ENCODE measurements around the gene RAD1. TPM values are rescaled to one million over a fixed set of nuclear protein-coding genes. Genes with fewer than 3 reads are reported as not detected.

Gene RAD1
- total and polyA plus RNA-seq, 4 donors = 24.8 to 46.4 (median 26.3) TPM

GRCh38 chr5:34930870-34931269, 15.6 kb upstream of the RAD1 start:
- no peaks in the 10 kb centered on the region for H3K9me3 ChIP-seq (ENCODE audit: control insufficient read depth, insufficient read depth, low read length)
- H3K4me1 ChIP-seq (ENCODE audit: control insufficient read depth, insufficient read depth, low read length) = peaks cover 3% of the 10 kb centered on the region
- H3K27me3 ChIP-seq (ENCODE audit: control insufficient read depth, insufficient read depth, low read length) = no peaks in the 10 kb centered on the region
- WGBS (ENCODE audit: insufficient coverage) = 50% methylated on average over 1 of the region's 4 CpGs
- peak overlapping the region; percentile 82 for H3K4me3 ChIP-seq (ENCODE audit: low read depth, low read length)
- no peak overlapping the region for H3K27ac ChIP-seq (ENCODE audit: low read depth, low read length)
- no peak for DNase-seq (ENCODE audit: low read depth in 4 of 6, low spot score in 6 of 6)
- peaks cover 10% of the 10 kb centered on the region for H3K36me3 ChIP-seq (ENCODE audit: control insufficient read depth, insufficient read depth, low read length)

DNA sequence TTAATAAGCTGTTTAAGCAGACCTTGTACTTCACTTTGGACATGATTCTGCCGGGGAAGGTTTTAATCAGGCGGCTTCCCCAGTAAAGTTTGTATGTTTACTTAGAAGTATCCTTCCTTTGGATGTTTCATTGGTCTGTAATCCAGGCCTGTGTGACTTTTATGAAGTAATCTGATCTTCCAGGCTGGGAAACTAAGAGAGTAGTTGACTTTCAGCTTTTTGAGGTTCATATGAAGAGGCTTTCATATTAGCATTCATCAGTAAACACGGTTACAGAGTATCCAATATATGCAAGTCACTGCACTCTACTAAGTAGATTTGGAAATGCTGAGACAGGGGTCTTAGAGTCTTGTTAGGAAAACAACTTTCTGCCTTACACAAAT, 15.1 kb upstream of the RAD1 start:
- Histone ChIP-seq H3K27me3 (ENCODE audit: control insufficient read depth, insufficient read depth, low read length) (no peaks in the 10 kb centered on the region), H3K9me3 (ENCODE audit: control insufficient read depth, insufficient read depth, low read length) (no peaks in the 10 kb centered on the region), H3K27ac (ENCODE audit: low read depth, low read length) (peak overlapping the region; percentile 92), H3K36me3 (ENCODE audit: control insufficient read depth, insufficient read depth, low read length) (peaks cover 13% of the 10 kb centered on the region), H3K4me3 (ENCODE audit: low read depth, low read length) (peak overlapping the region; percentile 82), H3K4me1 (ENCODE audit: control insufficient read depth, insufficient read depth, low read length) (peaks cover 3% of the 10 kb centered on the region)
- WGBS (ENCODE audit: insufficient coverage) = no CpG with 5 or more reads among the region's 3 CpGs
- DNase-seq (ENCODE audit: low read depth in 4 of 6, low spot score in 6 of 6) = no peak

DNA sequence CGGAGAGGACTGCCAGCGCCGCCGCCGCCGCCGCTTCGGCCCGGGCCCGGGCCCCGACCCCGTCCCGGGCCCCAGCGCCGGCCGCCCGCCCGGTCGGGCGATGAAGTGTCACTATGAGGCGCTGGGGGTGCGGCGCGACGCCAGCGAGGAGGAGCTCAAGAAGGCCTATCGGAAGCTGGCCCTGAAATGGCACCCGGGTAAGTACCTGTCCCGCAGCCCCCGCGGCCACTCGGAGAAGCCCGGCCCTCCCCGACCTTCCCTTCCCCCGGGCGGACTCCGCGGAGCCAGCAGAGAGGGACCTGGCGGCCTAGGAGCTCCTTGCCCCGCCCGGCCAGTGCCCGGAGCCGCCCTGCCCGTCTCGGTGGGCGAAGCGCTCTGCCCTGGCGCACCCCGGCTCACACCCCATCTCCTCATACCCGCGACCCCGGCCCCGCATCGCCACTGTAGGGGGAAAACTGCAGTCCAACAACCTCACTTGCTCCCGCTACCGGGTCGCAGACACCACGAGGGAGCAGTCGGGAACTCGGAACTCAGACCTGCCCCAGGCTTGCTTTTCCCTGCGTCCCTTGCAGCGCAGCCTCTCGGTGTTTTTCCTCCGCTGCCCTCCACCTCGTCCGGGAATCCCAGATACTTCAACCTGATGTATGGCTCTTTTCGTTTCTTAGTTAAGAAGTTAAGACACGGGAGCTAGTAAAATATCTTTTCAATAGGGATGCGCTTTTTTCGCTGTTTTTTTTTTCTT, 14.6 kb upstream of the RAD1 start:
- H3K4me1 ChIP-seq (ENCODE audit: control insufficient read depth, insufficient read depth, low read length) = peaks cover 3% of the 10 kb centered on the region
- H3K9me3 ChIP-seq (ENCODE audit: control insufficient read depth, insufficient read depth, low read length) = no peaks in the 10 kb centered on the region
- peak overlapping the region; percentile 92 for H3K27ac ChIP-seq (ENCODE audit: low read depth, low read length)
- peak in 5 of 6 donors; percentile 48 to 91 (median 65) for DNase-seq (ENCODE audit: low read depth in 4 of 6, low spot score in 6 of 6)
- H3K36me3 ChIP-seq (ENCODE audit: control insufficient read depth, insufficient read depth, low read length) = peaks cover 13% of the 10 kb centered on the region
- H3K4me3 ChIP-seq (ENCODE audit: low read depth, low read length) = peak overlapping the region; percentile 82
- 0% methylated on average over 63 of the region's 70 CpGs for WGBS (ENCODE audit: insufficient coverage)
- no peaks in the 10 kb centered on the region for H3K27me3 ChIP-seq (ENCODE audit: control insufficient read depth, insufficient read depth, low read length)

DNA sequence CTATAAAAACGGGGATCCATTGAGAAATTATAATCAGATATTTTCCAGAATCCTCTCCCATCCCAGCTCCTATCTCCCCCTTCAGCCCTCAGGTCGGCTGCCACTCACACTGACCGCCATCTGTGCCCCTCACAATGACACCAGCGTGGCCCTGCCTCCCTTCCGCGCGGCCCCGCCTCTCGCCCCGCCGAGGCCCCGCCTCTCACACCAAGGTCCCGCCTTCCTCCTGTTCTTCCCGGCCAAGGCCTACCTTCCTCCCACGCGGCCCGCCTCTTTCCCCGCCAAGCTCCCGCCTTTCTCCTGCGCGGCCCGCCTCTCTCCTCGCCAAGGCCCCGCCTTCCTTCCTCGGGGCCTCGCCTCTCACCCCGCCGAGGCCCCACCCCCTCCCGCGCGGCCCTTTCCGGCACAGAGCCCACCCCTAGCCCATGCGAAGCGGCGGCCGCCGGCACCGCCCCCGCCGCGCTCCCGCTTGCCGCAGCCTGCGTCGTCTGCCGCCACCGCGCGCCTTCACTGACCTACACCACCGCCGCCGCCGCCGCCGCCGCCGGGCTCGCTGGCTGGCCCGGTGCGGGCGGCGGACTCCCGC, 13.9 kb upstream of the RAD1 start, which contains the start of gene DNAJC21:
DNAJC21 (plus strand) TSS at position 426 of the 586 bp plus-strand sequence. CDS start 261 bp downstream, outside the sequence.
- peak; percentile 88 to 99 (median 94) for DNase-seq (ENCODE audit: low read depth in 4 of 6, low spot score in 6 of 6)
- Histone ChIP-seq H3K9me3 (ENCODE audit: control insufficient read depth, insufficient read depth, low read length) (no peaks in the 10 kb centered on the region), H3K36me3 (ENCODE audit: control insufficient read depth, insufficient read depth, low read length) (peaks cover 13% of the 10 kb centered on the region), H3K27me3 (ENCODE audit: control insufficient read depth, insufficient read depth, low read length) (no peaks in the 10 kb centered on the region), H3K4me3 (ENCODE audit: low read depth, low read length) (peak within 1 kb of the TSS; percentile 82), H3K27ac (ENCODE audit: low read depth, low read length) (peak within 1 kb of the TSS; percentile 92), H3K4me1 (ENCODE audit: control insufficient read depth, insufficient read depth, low read length) (peaks cover 3% of the 10 kb centered on the region)
- under 1% methylated on average over 63 of the region's 63 CpGs for WGBS (ENCODE audit: insufficient coverage)

GRCh38 chr5:34928267-34928666, 13.0 kb upstream of the RAD1 start:
- no peak overlapping the region for H3K4me3 ChIP-seq (ENCODE audit: low read depth, low read length)
- no peak overlapping the region for H3K27ac ChIP-seq (ENCODE audit: low read depth, low read length)
- peak in 1 of 6 donors; percentile 1 for DNase-seq (ENCODE audit: low read depth in 4 of 6, low spot score in 6 of 6)

GRCh38 chr5:34927785-34928184, 12.5 kb upstream of the RAD1 start:
- WGBS (ENCODE audit: insufficient coverage) = 80% methylated on average over 2 of the region's 5 CpGs
- Histone ChIP-seq H3K36me3 (ENCODE audit: control insufficient read depth, insufficient read depth, low read length) (peaks cover 20% of the 10 kb centered on the region), H3K4me1 (ENCODE audit: control insufficient read depth, insufficient read depth, low read length) (peaks cover 3% of the 10 kb centered on the region), H3K27me3 (ENCODE audit: control insufficient read depth, insufficient read depth, low read length) (no peaks in the 10 kb centered on the region), H3K9me3 (ENCODE audit: control insufficient read depth, insufficient read depth, low read length) (no peaks in the 10 kb centered on the region), H3K4me3 (ENCODE audit: low read depth, low read length) (no peak overlapping the region), H3K27ac (ENCODE audit: low read depth, low read length) (no peak overlapping the region)
- DNase-seq (ENCODE audit: low read depth in 4 of 6, low spot score in 6 of 6) = no peak

More at GRCh38 chr5:34928267-34928666, 13.0 kb upstream of the RAD1 start:
- Histone ChIP-seq H3K27me3 (ENCODE audit: control insufficient read depth, insufficient read depth, low read length) (no peaks in the 10 kb centered on the region), H3K4me1 (ENCODE audit: control insufficient read depth, insufficient read depth, low read length) (peaks cover 3% of the 10 kb centered on the region), H3K9me3 (ENCODE audit: control insufficient read depth, insufficient read depth, low read length) (no peaks in the 10 kb centered on the region), H3K36me3 (ENCODE audit: control insufficient read depth, insufficient read depth, low read length) (peaks cover 17% of the 10 kb centered on the region)
- 100% methylated on average over 1 of the region's 5 CpGs for WGBS (ENCODE audit: insufficient coverage)

DNA sequence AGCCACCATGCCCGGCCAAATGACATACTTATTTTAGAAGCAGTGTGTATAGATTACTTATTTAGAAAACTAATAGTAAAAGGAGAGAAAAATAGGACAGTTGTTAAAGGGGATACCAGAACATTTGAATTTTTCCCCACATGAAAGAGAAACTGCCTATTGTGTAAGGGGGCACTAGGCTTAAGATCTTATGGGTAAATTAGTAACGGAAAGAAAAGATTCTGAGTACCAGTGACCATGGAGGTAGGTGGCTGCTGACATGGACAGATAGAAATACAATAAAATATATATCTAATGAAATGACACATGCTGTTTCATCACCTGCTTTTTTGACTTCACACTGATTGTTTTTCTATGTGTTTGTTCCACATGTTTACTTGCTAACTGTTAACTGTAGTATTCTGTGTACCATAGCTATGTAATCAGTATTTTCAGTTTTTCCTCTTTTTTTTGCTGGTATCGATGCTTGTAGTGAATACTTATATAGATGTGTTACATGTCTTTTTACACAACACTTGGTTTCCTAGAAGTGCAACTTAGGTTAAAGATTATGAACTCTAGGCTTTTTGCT, 11.1 kb upstream of the RAD1 start:
- no peak overlapping the region for H3K4me3 ChIP-seq (ENCODE audit: low read depth, low read length)
- peaks cover 22% of the 10 kb centered on the region for H3K36me3 ChIP-seq (ENCODE audit: control insufficient read depth, insufficient read depth, low read length)
- no peaks in the 10 kb centered on the region for H3K9me3 ChIP-seq (ENCODE audit: control insufficient read depth, insufficient read depth, low read length)
- no peak overlapping the region for H3K27ac ChIP-seq (ENCODE audit: low read depth, low read length)
- no peaks in the 10 kb centered on the region for H3K4me1 ChIP-seq (ENCODE audit: control insufficient read depth, insufficient read depth, low read length)
- no peaks in the 10 kb centered on the region for H3K27me3 ChIP-seq (ENCODE audit: control insufficient read depth, insufficient read depth, low read length)
- no peak for DNase-seq (ENCODE audit: low read depth in 4 of 6, low spot score in 6 of 6)
- no CpG with 5 or more reads among the region's 3 CpGs for WGBS (ENCODE audit: insufficient coverage)

DNA sequence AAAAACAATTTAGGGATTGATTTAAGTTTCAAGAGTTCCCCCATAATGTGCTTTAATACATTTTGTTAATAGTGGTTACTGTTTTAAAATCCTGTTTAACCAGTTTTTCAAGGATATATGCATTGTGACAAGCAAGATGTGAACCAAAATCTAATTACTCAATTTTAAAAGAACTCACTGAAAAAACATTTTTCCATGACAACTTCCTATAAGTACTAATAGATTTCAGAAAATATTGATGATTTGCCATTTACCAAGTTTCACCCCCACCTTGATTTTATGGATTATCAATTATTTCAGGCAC, 9.1 kb upstream of the RAD1 start:
- Histone ChIP-seq H3K27ac (ENCODE audit: low read depth, low read length) (no peak overlapping the region), H3K4me3 (ENCODE audit: low read depth, low read length) (no peak overlapping the region), H3K9me3 (ENCODE audit: control insufficient read depth, insufficient read depth, low read length) (no peaks in the 10 kb centered on the region), H3K4me1 (ENCODE audit: control insufficient read depth, insufficient read depth, low read length) (no peaks in the 10 kb centered on the region), H3K36me3 (ENCODE audit: control insufficient read depth, insufficient read depth, low read length) (peaks cover 22% of the 10 kb centered on the region), H3K27me3 (ENCODE audit: control insufficient read depth, insufficient read depth, low read length) (no peaks in the 10 kb centered on the region)
- no peak for DNase-seq (ENCODE audit: low read depth in 4 of 6, low spot score in 6 of 6)

- WGBS (ENCODE audit: insufficient coverage) = 90% methylated on average over 2 of the region's 3 CpGs
- Histone ChIP-seq H3K9me3 (ENCODE audit: control insufficient read depth, insufficient read depth, low read length) (no peaks in the 10 kb centered on the region), H3K27ac (ENCODE audit: low read depth, low read length) (no peak overlapping the region), H3K4me1 (ENCODE audit: control insufficient read depth, insufficient read depth, low read length) (no peaks in the 10 kb centered on the region), H3K36me3 (ENCODE audit: control insufficient read depth, insufficient read depth, low read length) (peaks cover 22% of the 10 kb centered on the region), H3K4me3 (ENCODE audit: low read depth, low read length) (no peak overlapping the region), H3K27me3 (ENCODE audit: control insufficient read depth, insufficient read depth, low read length) (no peaks in the 10 kb centered on the region)
- no peak for DNase-seq (ENCODE audit: low read depth in 4 of 6, low spot score in 6 of 6)
Measured at GRCh38 chr5:34923694-34924461, 8.6 kb upstream of the RAD1 start.
